Measurements from ENCODE around the gene SPDEF.

SPDEF gene

DNA sequence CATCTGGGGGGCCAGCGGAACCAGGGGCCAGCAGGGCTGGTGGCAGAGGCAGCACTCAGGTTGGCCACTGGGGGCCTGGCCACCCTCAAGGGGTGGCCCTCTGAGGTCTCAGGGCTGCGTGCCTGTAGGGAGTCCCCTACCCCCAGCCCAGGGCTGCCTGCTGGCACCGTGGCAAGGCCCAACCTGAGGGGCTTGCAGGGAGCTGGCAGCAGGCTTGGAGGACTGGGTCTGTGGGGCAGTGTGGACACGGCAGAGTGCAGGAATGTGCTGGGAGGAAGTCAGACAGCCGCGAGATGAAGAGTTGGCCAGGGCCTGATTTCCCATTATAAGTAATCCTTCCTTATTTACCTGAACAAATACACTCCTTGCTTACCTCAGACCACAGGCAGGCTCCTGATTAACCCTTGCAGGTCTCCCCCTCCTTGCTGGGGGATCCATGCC, at the start of gene SPDEF:
TSS of gene SPDEF (minus strand) at position 299 of the 441 bp plus-strand sequence. CDS start 11,874 bp downstream, outside the sequence.
- no peak for DNase-seq (ENCODE audit: low spot score)

- no peak for DNase-seq (ENCODE audit: low spot score)
Observed at GRCh38 chr6:34603707-34604106, 47.6 kb upstream of the SPDEF start.

DNA sequence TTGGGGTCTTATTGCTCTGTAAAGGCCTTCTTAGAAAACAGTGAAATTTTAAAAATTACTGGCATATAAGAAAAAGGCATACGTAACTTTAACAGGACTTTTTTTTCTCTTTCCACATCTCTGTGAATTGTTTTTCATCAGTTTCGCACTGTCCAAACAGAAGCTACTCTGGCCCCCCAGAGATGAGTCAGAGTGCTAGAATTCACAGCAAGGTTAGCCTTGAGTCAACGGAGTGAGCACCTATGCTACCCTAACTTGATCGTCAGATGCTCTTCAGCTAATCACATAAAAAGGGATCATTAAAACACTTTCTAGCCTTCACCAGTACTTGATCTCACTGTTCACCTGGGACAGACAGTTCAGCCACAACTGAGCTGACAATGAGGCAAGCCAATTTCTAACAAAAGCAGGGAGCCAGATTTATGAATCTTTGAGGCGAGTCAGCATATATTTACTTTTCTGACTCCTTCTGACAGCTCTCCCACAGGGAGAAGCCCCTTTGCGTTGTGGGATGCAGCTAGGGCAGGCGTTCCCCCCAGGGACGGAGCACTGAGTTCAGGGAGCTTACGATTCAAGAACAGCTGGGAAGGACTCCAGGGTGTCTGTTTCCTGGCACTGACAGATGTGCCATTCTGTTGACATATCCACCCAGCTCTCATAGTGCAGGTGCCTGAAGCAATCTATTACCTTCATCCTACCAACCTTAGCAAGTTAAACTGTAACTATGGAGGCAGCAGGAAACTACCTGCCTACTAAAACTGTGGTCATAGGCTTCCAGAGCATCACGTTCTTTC, 46.4 kb upstream of the SPDEF start:
- no peak for DNase-seq (ENCODE audit: low spot score)

GRCh38 chr6:34601706-34602105, 45.6 kb upstream of the SPDEF start:
- DNase-seq (ENCODE audit: low spot score): no peak

GRCh38 chr6:34600796-34601195, 44.7 kb upstream of the SPDEF start:
- DNase-seq (ENCODE audit: low spot score): no peak

GRCh38 chr6:34600101-34600500, 44.0 kb upstream of the SPDEF start:
- no peak for DNase-seq (ENCODE audit: low spot score)

- DNase-seq (ENCODE audit: low spot score): no peak
Observed at GRCh38 chr6:34598712-34599111, 42.6 kb upstream of the SPDEF start.

GRCh38 chr6:34597605-34598353, 41.6 kb upstream of the SPDEF start:
- no peak for DNase-seq (ENCODE audit: low spot score)

DNA sequence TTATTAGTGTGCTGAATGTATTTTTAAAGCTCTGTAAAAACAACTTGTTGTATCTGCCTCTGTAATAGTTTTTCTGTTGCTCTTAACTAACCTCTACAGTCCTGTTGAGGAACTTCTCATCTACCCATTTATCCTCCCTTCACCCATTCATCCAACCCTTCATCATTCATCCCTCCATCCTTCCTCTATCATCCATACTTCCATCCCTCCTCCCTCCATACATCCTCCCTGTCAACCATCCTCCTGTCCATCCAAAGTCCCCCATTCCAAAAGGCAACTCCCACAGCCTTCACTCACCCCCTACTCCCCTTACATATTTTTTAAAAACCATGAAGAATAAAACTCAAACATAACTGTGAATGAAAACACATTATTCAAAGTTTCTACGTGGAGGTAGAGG, 40.7 kb upstream of the SPDEF start:
- no peak for DNase-seq (ENCODE audit: low spot score)

DNA sequence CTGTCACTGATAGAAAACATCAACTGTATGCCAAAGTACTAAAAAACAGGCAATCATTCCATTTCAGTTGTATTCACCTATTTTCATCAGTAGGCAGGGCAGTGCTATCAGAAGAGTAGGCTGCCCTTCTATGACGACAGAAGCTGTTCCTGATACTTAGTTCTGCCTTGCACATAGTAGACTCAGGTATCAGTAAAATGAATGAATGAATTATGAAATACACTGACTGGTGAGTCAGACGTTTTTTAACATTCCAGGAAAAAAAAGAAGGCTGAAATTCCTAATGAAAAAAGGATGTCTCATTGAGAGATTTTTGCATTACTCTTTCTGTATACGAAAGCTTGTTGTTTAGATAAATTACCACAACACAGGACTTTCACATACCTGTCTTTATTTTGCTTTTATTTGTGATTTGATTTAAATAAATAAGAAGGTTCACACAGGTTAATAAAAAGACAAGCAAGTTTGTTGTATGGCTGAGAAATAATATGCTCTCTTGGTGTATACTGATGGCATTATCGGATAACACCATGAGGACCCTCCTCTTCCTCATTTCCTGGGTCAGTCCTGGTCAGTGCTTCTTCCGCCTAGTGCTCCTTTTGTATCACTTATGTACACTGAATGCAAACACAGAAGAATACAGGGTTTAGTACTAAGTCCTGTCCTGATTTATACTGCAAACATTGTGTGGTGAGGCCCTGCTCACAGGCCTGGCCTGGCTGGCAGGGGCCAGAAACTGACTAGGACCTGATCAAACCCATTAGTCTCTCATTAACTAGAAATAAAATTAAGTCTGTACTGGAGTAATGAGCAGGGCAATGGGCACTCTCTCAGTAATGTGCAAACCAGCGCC, 39.4 kb upstream of the SPDEF start:
- no peak for DNase-seq (ENCODE audit: low spot score)

DNA sequence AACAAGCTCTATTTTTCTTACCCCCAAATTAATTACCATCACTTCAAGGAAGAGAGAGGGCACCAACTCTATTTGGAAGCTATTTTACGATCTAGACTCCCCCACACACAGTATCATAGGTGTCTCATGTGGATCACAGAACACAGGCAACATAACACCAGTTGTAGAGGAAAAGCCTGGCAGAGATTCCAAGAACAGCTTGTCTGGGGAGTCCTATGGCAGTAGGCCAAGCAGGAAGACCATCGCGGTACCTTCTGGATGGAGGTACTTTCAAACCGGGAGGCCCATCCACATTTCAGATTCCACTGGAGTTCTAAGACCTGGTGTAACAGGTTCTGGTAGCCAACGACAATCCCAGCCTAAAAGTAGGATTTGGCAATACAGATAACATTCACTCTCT, 37.6 kb upstream of the SPDEF start:
- no peak for DNase-seq (ENCODE audit: low spot score)

- no peak for DNase-seq (ENCODE audit: low spot score)
Observed at GRCh38 chr6:34592208-34592952, 36.3 kb upstream of the SPDEF start.

DNA sequence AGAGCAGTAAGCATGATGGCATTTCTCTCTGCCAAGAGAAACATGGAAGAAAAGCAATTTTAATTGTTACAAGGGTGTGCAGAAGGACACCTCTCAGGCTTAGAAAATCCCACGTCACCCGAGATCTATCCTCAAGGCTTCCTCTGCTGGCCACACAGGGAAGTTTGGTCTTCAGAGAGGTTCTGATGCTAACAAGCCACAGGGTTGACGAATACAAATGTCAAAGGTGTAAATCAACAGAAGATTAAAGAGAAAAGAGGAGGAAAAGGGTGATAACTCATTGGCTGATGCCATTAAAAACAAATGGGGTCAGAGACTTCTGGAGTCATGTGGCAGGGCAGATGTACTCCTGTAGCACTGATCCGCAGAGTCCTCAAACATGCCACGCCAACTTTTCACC, 33.6 kb upstream of the SPDEF start:
- DNase-seq (ENCODE audit: low spot score): no peak

GRCh38 chr6:34589140-34589539, 33.0 kb upstream of the SPDEF start:
- DNase-seq (ENCODE audit: low spot score): no peak

DNA sequence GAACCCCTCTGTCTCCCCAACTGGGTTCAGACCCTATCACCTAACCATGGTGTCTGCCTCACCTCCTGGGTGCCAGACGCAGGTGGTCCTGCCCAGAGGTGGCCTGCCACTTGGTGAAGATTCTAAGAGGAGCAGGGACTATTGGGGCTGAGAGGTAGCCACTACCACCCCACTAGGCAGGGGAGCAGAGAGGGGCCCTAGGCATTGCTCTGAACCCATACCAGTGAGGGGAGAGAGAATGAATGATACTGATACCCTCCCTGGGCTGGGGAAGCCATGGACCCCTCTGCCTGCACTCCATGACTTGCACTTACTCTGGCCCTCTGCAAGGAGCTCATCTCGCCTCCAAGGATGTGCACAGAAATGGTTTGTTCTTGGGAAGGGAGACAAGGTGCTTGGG, 31.7 kb upstream of the SPDEF start:
- no peak for DNase-seq (ENCODE audit: low spot score)

GRCh38 chr6:34587325-34587724, 31.2 kb upstream of the SPDEF start:
- DNase-seq (ENCODE audit: low spot score): no peak

DNA sequence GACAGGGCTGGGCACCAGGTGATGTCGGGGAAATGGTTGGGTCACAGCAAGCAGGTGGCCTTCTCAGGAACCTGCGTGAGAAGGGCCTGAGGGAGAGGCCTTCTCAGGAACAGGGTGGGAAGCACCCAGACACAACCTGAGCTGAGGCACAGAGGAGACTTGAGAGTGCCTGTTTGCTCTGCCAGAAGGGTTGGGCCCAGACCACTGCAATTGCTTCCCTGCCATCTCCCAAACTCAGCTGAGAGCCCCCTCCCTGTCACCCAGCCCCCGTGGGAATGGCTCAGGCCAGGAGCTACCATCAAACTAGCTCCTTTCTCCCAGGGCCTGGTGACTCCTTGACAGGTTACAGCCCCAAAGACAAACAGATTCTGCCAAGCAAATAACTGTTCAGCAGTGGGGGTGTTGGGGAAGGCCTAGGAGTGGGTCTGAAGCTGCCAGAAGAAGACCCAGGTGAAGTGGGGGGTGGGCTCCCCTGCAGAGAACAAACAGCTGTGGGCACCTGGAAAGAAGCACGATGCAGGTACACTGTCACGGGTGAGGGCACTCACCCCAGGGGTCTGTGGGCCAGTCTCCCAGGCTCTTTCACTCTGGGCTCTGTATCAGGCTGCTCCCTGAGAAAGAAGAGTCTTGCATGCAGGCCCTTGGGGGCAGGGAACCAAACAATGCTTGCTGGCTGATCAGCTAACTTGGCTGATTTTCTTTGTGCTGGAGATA, 30.4 kb upstream of the SPDEF start:
- no peak for DNase-seq (ENCODE audit: low spot score)

DNA sequence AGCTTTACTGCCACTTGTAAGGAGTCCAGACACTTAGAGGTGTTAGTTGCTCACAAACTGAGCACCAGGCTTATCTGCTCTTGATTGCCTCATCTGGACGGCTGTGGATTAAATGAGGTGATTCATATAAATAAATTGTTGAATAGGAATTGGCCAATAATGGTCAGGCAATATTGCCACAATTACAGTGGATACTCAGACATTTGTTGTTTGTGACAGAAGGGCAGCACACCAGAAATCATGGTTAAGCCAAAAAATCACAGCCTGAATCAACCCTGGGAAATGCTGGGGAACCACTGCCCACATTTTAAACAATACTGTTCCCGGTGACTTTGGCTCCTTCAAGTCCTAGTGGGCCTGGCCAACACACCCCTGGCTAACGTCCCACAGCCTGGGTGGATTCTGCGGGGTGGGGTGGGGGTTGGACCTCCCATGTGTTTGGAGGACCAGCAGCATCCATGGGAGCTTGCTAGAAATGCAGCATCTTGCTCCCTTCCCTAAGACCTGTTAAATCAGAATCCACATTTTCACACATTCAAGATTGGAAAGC, 29.5 kb upstream of the SPDEF start:
- DNase-seq (ENCODE audit: low spot score): no peak

GRCh38 chr6:34585108-34585507, 29.0 kb upstream of the SPDEF start:
- no peak for DNase-seq (ENCODE audit: low spot score)

- DNase-seq (ENCODE audit: low spot score): no peak
Observed at GRCh38 chr6:34584694-34585093, 28.6 kb upstream of the SPDEF start.
